Esophagus muscularis mucosa (tissue), 4 donors: ENCODE results near the gene FBXO2.

Experiments used
- CTCF ChIP-seq, 3 experiments: fragments of 200-600 bp in 2 of 3; fragments of 450-650 bp in 1 of 3; sonication (generic) in 2 of 3; IDR thresholded peaks; one replicate each; pipeline ENCODE4 v1.5.1; 2017 to 2019; ENCODE audit warnings: antibody characterized with exemption in 3 of 3, mild to moderate bottlenecking in 2 of 3, moderate library complexity in 1 of 3
- EP300 ChIP-seq: sonication (generic); formaldehyde crosslinking; IDR thresholded peaks from one replicate; pipeline ENCODE4 v1.6.1; 2017; ENCODE audit warnings: antibody characterized with exemption
- POLR2A ChIP-seq: fragments of 450-650 bp; IDR thresholded peaks from one replicate; pipeline ENCODE4 v1.6.1; 2017; ENCODE audit warnings: antibody characterized with exemption, moderate library complexity, mild to moderate bottlenecking, low read depth
- POLR2AphosphoS5 ChIP-seq, 2 donors: sonication (generic); formaldehyde crosslinking; IDR thresholded peaks; one replicate each; pipeline ENCODE4 v1.6.1; 2017; ENCODE audit warnings: antibody characterized with exemption in 2 of 2

- TF ChIP-seq POLR2A (no peak), CTCF (IDR thresholded peaks at IDR 0.05) (no peak), POLR2AphosphoS5 (IDR thresholded peaks at IDR 0.05) (no peak), EP300 (no peak)
These were observed 14.3 kb upstream of the FBXO2 start for GRCh38 chr1:11668516-11668915.
